Stimulated activated CD8-positive, alpha-beta memory T cell treated with anti-CD3 and anti-CD28 coated beads, Interleukin-2, amount 100 ng/mL, for 1 hour (primary cell): ENCODE measurements around the gene BIK.
"Not testable (repeated sequence)": the region's sequence is repeated elsewhere in the genome, so short reads cannot be mapped to it uniquely, and the experiment has no call there.

Experiments used
- DNase-seq, 2 donors: peaks; one replicate each; pipeline ENCODE4 v3.0.0-alpha.2; 2020; ENCODE audit warnings: low read depth in 2 of 2

BIK gene

GRCh38 chr22:43104950-43105349 is 5.6 kb upstream of the BIK start:
- not testable (repeated sequence) for DNase-seq

GRCh38 chr22:43106302-43106701 is 4.2 kb upstream of the BIK start:
- DNase-seq: no peak

GRCh38 chr22:43109511-43109910 is 1.0 kb upstream of the BIK start:
- no peak for DNase-seq

- no peak for DNase-seq
These were observed 568 bp upstream of the BIK start for GRCh38 chr22:43109921-43110443.

DNA sequence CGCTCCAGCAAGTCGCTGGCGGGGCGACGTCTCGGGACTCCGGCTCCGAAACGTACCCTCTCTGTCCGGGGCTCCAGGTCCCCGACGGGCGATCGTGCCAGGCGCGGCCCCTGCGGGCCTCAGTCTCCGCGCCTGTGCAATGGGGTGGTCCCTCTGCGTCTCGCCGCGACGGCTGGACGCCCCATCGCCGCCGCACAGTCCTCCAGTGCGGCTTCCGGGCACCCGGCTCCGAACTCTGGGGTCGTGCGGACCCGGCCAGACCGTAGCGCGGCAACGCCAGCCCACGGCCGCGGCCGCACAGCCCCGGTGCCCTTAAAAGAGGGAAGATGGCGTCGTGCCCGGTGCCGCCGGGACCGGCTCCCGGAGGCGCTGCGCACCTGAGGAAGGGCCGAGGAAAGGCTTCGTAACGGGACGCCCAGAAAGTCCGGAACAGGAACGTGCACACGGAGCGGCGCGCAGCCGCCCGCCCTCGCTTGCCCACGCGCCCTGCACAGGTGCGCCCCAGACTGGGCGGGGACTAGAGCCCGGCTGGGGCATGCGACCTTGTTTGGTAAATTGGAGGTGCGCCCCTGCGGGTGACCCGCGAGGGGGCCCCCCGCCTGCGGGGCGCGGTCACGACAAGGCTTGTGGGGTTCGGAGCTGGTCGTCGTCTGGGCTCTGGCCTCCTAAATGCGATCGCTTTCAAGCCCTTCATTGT is 525 bp downstream of the BIK start:
- DNase-seq: peak in 1 of 2 donors; percentile 24

DNA sequence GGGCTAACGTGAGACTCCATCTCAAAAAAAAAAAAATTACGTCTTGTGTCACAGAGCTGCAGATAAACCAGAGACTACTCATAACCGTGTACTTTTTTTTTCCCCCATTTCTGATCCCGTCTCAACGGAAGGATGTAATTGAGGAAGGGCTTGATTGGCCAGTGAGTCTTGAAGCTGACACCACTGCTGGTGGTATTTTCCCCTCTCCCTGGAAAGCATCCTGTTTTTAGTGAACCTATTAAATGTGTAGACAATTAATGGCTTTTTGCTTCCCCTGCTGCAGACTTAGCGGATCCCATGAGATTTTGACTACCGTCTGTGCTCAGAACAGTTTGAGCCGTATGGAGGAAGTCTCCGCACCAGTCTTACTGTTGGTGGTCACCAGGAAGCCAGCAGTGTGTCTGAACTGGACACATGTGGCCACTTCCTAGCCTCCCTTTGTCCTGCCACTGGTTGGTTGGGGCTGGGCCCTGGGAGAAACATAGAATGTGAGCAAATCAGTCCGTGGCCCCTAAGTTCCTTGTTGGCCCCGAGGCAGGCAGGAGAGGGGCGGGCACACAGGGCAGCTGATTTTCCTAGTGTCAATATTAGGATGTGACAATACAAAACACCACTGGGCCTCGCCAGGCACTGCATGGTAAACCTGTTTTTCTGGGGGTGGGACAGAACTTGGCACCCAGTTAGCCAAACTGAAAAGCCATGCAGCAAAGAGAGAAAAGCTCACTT is 3.1 kb downstream of the BIK start:
- no peak for DNase-seq

DNA sequence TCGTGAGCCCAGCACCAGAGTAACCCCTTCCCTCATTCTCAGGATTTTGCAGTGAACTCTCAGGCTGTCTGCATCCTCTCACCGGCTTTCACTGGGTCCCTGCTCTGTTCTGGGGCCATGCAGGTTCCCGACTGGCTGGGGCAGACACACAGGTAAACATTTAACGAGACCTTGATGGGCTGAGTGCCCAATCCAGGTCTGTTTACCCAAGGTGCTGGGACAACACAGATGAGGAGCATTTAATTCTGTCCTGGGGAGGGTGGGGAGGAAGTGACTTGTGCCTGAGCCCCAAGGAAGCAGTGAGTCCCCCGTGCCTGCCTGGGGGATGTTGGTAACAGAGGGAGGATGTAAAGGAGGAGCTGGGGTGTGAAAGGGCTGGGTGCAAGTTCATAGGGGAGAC is 4.4 kb downstream of the BIK start:
- no peak for DNase-seq

DNA sequence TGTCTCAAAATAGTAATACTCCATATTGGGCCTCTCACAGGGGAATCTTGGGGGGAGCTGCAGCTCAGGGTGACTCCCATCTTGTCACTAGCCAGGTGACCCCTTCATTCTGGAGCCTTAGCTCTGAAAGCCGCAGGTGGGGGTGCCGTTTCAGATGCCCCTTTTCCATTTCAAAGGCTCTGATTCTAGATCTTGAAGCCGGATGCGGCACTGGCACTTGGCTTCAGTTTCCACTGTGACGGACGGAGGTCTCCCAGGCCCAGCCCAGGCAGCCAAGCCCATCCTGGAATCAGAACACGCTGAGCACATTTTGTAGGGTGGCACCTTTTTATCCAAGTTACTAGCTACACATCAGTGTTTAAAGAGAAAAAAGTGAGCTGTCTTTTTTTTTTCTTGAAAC is 6.4 kb downstream of the BIK start:
- DNase-seq: no peak

DNA sequence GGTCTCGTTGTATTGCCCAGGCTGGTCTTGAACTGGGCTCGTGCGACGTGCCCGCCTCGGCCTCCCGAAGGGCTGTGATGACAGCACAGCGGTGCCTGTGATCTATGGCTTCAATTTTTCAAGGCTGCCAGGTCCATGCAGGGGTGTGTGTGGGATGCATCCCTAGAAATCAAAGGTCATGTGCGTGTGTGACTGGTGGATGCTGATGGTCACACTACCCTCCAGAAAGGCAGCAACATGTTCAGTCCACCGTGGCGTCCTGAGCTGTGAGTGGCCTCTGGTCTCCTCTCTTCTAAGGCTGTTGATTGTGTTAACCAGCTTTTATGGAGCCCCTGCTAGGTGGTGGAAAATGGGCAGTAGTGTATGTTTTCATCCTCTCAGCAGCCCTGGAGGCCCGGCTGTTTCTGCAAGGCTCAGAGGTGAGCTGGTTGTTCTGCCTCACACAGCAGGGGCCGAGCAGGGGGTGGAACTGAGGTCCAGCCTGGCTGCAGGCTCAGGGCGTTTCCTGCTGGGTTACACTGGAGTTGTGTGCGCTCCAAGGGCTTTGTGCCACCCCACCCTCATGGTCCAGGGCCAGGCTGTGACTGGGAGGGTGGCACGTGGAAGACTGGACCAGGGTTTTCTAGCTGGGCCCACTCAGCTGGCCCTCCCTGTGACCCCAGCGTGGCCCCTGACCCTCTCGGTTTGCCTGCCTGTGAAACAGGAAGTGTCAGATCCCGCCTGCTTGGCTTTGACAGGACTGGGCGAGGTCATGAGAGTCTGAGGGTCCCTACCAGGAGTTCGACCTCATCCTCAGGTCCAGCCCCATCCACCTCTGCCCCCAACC is 7.7 kb downstream of the BIK start:
- DNase-seq: no peak

DNA sequence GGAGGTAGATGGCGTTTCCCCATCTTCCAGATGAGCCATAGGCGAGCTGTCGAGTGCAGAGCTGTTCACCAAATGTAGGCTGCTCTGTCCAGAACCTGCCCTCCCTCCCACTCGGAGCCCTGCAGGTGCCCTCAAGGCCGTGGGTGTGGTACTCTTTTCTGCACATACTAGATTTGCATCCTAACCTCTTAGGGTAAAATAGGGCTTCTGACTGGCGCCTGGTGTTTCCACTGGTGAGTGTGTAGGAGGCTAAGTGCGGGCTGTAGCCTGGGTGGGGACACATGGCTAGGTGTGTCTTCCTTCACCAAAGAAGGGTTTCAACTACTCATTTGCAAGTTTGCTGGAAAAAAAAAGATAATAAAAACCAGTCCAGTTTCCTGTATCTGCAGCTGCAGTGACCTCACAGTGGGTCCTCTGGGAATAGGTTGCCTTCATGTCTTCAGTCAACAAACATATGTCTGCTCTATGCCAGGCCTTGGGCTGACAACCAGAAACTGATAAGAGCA is 8.5 kb downstream of the BIK start:
- no peak for DNase-seq

DNA sequence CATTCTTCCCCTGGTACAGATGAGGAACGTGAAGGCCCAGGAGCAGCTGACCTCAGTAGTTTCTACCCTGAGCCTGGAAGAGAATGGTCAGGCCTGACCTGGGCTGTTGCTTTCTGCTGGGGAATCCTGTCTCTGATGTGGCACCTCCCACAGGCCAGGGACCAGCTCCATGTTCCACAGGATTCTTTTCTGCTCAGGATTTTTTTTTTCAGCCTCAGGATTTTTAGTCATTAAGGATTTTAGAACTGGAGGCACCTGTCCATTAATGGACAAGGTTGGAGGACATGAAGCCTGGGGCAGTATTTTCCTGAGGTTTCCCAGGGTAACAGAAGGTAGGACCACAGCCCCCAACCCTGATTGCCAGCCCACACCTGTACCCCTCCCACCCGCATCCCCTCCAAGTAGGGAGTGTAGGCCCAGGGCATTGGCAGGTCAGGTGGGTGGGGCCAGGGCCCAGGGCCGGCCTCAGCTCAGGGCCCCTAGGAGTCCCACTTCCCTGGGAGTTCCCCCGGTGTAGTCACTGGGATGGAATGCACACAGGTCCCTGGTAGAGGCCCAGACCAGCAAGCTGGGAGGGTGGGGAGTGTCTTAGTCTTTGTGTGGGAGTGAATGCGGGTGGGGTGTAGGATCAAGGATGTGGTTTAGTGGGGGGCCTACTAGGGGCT is 16.1 kb downstream of the BIK start:
- no peak for DNase-seq

- no peak for DNase-seq
These were observed 16.8 kb downstream of the BIK start for GRCh38 chr22:43127166-43127908.

GRCh38 chr22:43128116-43128515 is 17.6 kb downstream of the BIK start:
- no peak for DNase-seq

GRCh38 chr22:43128928-43129424 is 18.4 kb downstream of the BIK start:
- no peak for DNase-seq

GRCh38 chr22:43129426-43130425 is 19.2 kb downstream of the BIK start:
- DNase-seq: no peak

- DNase-seq: no peak
These were observed 21.4 kb downstream of the BIK start for GRCh38 chr22:43131773-43132501.

- DNase-seq: no peak
These were observed 22.9 kb downstream of the BIK start for GRCh38 chr22:43133401-43133800.

- no peak for DNase-seq
These were observed 24.0 kb downstream of the BIK start for GRCh38 chr22:43134553-43134952.

DNA sequence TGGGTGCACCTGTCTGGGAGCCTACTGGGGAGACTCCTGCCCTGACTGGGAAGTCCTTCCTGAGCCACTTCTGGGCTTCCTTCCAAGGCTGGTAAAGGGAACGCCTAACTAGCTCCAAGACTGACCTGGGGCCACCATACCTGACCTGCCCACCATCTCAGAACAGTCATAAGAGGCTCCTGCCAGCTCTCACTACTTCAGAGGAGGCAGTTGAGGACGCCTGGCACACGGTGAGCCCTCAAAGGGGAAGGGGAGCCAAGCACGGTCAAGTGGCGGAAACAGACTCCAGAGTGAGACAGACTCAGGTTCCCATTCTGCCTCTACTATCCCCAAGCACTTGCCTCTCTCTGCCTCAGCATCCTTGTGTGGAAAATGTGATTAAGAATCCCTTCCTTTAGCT is 25.0 kb downstream of the BIK start:
- no peak for DNase-seq
